Ammon's horn (tissue), 1 donor: ENCODE data around the gene PRG3.
A peak's percentile ranks its signal among the peaks of the same experiment; 100 is the strongest.

Experiments
- DNase-seq: peaks from one replicate; pipeline ENCODE4 v3.0.0-alpha.2; 2016; ENCODE audit warnings: low spot score

PRG3 gene

GRCh38 chr11:57380975-57381374 is at the start of gene PRG3:
PRG3 (minus strand) TSS chr11:57381150; CDS start chr11:57380708, 442 bp downstream.
- no peak for DNase-seq

GRCh38 chr11:57429946-57430345 is 49.0 kb upstream of the PRG3 start:
- no peak for DNase-seq

GRCh38 chr11:57428643-57429042 is 47.7 kb upstream of the PRG3 start:
- no peak for DNase-seq

GRCh38 chr11:57427727-57428082 is 46.8 kb upstream of the PRG3 start:
- peak; percentile 49 for DNase-seq

- DNase-seq: peak; percentile 56
Measured at GRCh38 chr11:57426929-57427726, 46.2 kb upstream of the PRG3 start, which contains the start of gene SLC43A3. SLC43A3 (minus strand) TSS chr11:57427121; CDS start chr11:57426172, 949 bp downstream.

GRCh38 chr11:57426439-57426928 is 45.5 kb upstream of the PRG3 start:
- DNase-seq: no peak

GRCh38 chr11:57425565-57426438 is 44.9 kb upstream of the PRG3 start:
- peak; percentile 34 for DNase-seq

- no peak for DNase-seq
Measured at GRCh38 chr11:57424792-57425564, 44.0 kb upstream of the PRG3 start.

- DNase-seq: no peak
Measured at GRCh38 chr11:57424137-57424791, 43.3 kb upstream of the PRG3 start.

- DNase-seq: no peak
Measured at GRCh38 chr11:57422669-57423068, 41.7 kb upstream of the PRG3 start.

GRCh38 chr11:57421805-57422204 is 40.9 kb upstream of the PRG3 start:
- no peak for DNase-seq

GRCh38 chr11:57421066-57421465 is 40.1 kb upstream of the PRG3 start:
- DNase-seq: no peak

- DNase-seq: no peak
Measured at GRCh38 chr11:57419146-57419545, 38.2 kb upstream of the PRG3 start.

- DNase-seq: no peak
Measured at GRCh38 chr11:57418131-57418530, 37.2 kb upstream of the PRG3 start.

- no peak for DNase-seq
Measured at GRCh38 chr11:57417056-57417455, 36.1 kb upstream of the PRG3 start.

- no peak for DNase-seq
Measured at GRCh38 chr11:57416436-57416835, 35.5 kb upstream of the PRG3 start.

GRCh38 chr11:57414612-57415212 is 33.8 kb upstream of the PRG3 start:
- no peak for DNase-seq

GRCh38 chr11:57413681-57414080 is 32.7 kb upstream of the PRG3 start:
- DNase-seq: no peak

- no peak for DNase-seq
Measured at GRCh38 chr11:57410287-57410686, 29.3 kb upstream of the PRG3 start.

GRCh38 chr11:57409321-57410100 is 28.6 kb upstream of the PRG3 start:
- no peak for DNase-seq
